SK-N-SH treated with all-trans-retinoic acid at 6 μM for 48 hours (cell line): ENCODE data around the gene KIF18A.

Source experiments
- ATAC-seq: fragments of 200-7000 bp; cut with Tn5 transposase; 3 replicates; pipeline ENCODE4 v1.9.1; 2020; ENCODE audit warnings: mild to moderate bottlenecking, moderate library complexity
- ARNTL ChIP-seq: fragments of 450-650 bp; formaldehyde crosslinking; IDR thresholded peaks from 2 replicates; pipeline ENCODE4 v1.5.0; 2020; ENCODE audit warnings: low read depth, mild to moderate bottlenecking, moderate library complexity, borderline replicate concordance
- CREB5 ChIP-seq: fragments of 250-450 bp; sonication (Bioruptor Pico); IDR thresholded peaks from 2 replicates; pipeline ENCODE4 v1.5.1; 2020; ENCODE audit warnings: low read depth, mild to moderate bottlenecking, moderate library complexity
- CSDC2 ChIP-seq: fragments of 250-450 bp; sonication (Bioruptor Pico); IDR thresholded peaks from 2 replicates; pipeline ENCODE4 v1.5.0; 2020; ENCODE audit warnings: mild to moderate bottlenecking, moderate library complexity
- CSRNP3 ChIP-seq: fragments of 250-450 bp; sonication (Bioruptor Pico); IDR thresholded peaks from 2 replicates; pipeline ENCODE4 v1.5.1; 2021; ENCODE audit warnings: mild to moderate bottlenecking, moderate library complexity
- ESRRG ChIP-seq: fragments of 250-450 bp; sonication (Bioruptor Pico); IDR thresholded peaks from 2 replicates; pipeline ENCODE4 v1.6.1; 2021; ENCODE audit warnings: mild to moderate bottlenecking
- GLIS3 ChIP-seq: fragments of 250-450 bp; sonication (Bioruptor Pico); IDR thresholded peaks from 2 replicates; pipeline ENCODE4 v1.5.0; 2020; ENCODE audit warnings: mild to moderate bottlenecking, moderate library complexity
- ISL1 ChIP-seq: fragments of 250-450 bp; sonication (Bioruptor Pico); IDR thresholded peaks from 2 replicates; pipeline ENCODE4 v2.1.2; 2022; ENCODE audit warnings: mild to moderate bottlenecking, moderate library complexity
- OSR1 ChIP-seq: fragments of 250-450 bp; sonication (Bioruptor Pico); IDR thresholded peaks from 2 replicates; pipeline ENCODE4 v1.8.0; 2022; ENCODE audit warnings: moderate library complexity, mild to moderate bottlenecking, inconsistent platforms
- PATZ1 ChIP-seq: fragments of 250-450 bp; sonication (Bioruptor Pico); IDR thresholded peaks from 2 replicates; pipeline ENCODE4 v1.8.0; 2020; ENCODE audit warnings: mild to moderate bottlenecking, moderate library complexity, borderline replicate concordance
- POU6F1 ChIP-seq: fragments of 250-450 bp; sonication (Bioruptor Pico); IDR thresholded peaks from 2 replicates; pipeline ENCODE4 v1.8.0; 2021; ENCODE audit warnings: low read depth, mild to moderate bottlenecking, moderate library complexity, borderline replicate concordance
- PPARA ChIP-seq: fragments of 250-450 bp; sonication (Bioruptor Pico); IDR thresholded peaks from 2 replicates; pipeline ENCODE4 v1.5.0; 2020; ENCODE audit warnings: mild to moderate bottlenecking, borderline replicate concordance
- RARB ChIP-seq: fragments of 250-450 bp; sonication (Bioruptor Pico); IDR thresholded peaks from 2 replicates; pipeline ENCODE4 v1.8.0; 2021; ENCODE audit warnings: mild to moderate bottlenecking, moderate library complexity
- SNAI2 ChIP-seq: fragments of 250-450 bp; sonication (Bioruptor Pico); IDR thresholded peaks from 2 replicates; pipeline ENCODE4 v1.5.0; 2020; ENCODE audit warnings: mild to moderate bottlenecking, moderate library complexity
- TOX ChIP-seq: fragments of 250-450 bp; sonication (Bioruptor Pico); IDR thresholded peaks from 2 replicates; pipeline ENCODE4 v1.8.0; 2021; ENCODE audit warnings: mild to moderate bottlenecking, moderate library complexity, borderline replicate concordance
- TSHZ2 ChIP-seq: fragments of 250-450 bp; sonication (Bioruptor Pico); IDR thresholded peaks from 2 replicates; pipeline ENCODE4 v1.5.0; 2020; ENCODE audit warnings: mild to moderate bottlenecking, moderate library complexity
- ZC3H10 ChIP-seq: fragments of 250-450 bp; sonication (Bioruptor Pico); IDR thresholded peaks from 2 replicates; pipeline ENCODE4 v1.5.1; 2021; ENCODE audit warnings: mild to moderate bottlenecking, moderate library complexity
- ZFP3 ChIP-seq: fragments of 250-450 bp; sonication (Bioruptor Pico); IDR thresholded peaks from 2 replicates; pipeline ENCODE4 v1.5.0; 2020; ENCODE audit warnings: mild to moderate bottlenecking, moderate library complexity
- ZNF565 ChIP-seq: fragments of 450-650 bp; formaldehyde crosslinking; conservative IDR thresholded peaks from 2 replicates; pipeline ENCODE4 v1.5.0; 2020; ENCODE audit warnings: low read depth, mild to moderate bottlenecking, moderate library complexity
- ZNF70 ChIP-seq: fragments of 450-650 bp; formaldehyde crosslinking; IDR thresholded peaks from 2 replicates; pipeline ENCODE4 v1.5.0; 2020; ENCODE audit warnings: mild to moderate bottlenecking, moderate library complexity
- ZNF8 ChIP-seq: fragments of 450-650 bp; formaldehyde crosslinking; IDR thresholded peaks from 2 replicates; pipeline ENCODE4 v1.5.0; 2020; ENCODE audit warnings: mild to moderate bottlenecking, moderate library complexity

Gene KIF18A

GRCh38 chr11:28071305-28071704 is 36.7 kb downstream of the KIF18A start:
- no peak for TF ChIP-seq POU6F1 (CRISPR knock-in tag)
- no peak for TF ChIP-seq ZC3H10 (CRISPR knock-in tag)
- no peak for TF ChIP-seq ZNF565 (CRISPR knock-in tag)
- TF ChIP-seq SNAI2, result no peak
- TF ChIP-seq ZNF8, result no peak
- no peak for ATAC-seq

- TF ChIP-seq CSDC2 (CRISPR knock-in tag) (no peak), OSR1 (no peak), TSHZ2 (CRISPR knock-in tag) (no peak), ISL1 (CRISPR knock-in tag) (no peak), GLIS3 (no peak), ZNF70 (CRISPR knock-in tag) (no peak), ZC3H10 (CRISPR knock-in tag) (no peak), ZFP3 (CRISPR knock-in tag) (no peak), ESRRG (CRISPR knock-in tag) (no peak), PATZ1 (CRISPR knock-in tag) (no peak), CSRNP3 (CRISPR knock-in tag) (no peak), RARB (CRISPR knock-in tag) (no peak)
- ATAC-seq, result peak; percentile 76
Observed at GRCh38 chr11:28058333-28058732, 49.6 kb downstream of the KIF18A start.

GRCh38 chr11:28054821-28055220 is 53.1 kb downstream of the KIF18A start:
- no peak for ATAC-seq
- TF ChIP-seq ZNF8 (no peak), ISL1 (CRISPR knock-in tag) (no peak), RARB (CRISPR knock-in tag) (no peak), TOX (CRISPR knock-in tag) (no peak), CREB5 (CRISPR knock-in tag) (no peak), ARNTL (CRISPR knock-in tag) (no peak), PPARA (CRISPR knock-in tag) (no peak), ZC3H10 (CRISPR knock-in tag) (no peak), TSHZ2 (CRISPR knock-in tag) (no peak), SNAI2 (no peak), CSDC2 (CRISPR knock-in tag) (no peak), ZFP3 (CRISPR knock-in tag) (no peak), PATZ1 (CRISPR knock-in tag) (no peak)
